HL-60 (cell line): Measurements from ENCODE around the gene RPAP2.

ENCODE experiments used
- GABPA ChIP-seq: IDR thresholded peaks from 2 replicates; pipeline ENCODE4 v1.6.1; 2012; ENCODE audit warnings: low read depth
- POLR2AphosphoS5 ChIP-seq: IDR thresholded peaks from 2 replicates; pipeline ENCODE4 v1.6.1; 2012; ENCODE audit warnings: low read depth
- REST ChIP-seq: IDR thresholded peaks from 2 replicates; pipeline ENCODE4 v1.6.1; 2012; ENCODE audit warnings: low read depth; ENCODE audit not compliant: insufficient replicate concordance
- SPI1 ChIP-seq: IDR thresholded peaks from 2 replicates; pipeline ENCODE4 v1.6.1; 2012; ENCODE audit warnings: low read depth, mild to moderate bottlenecking, borderline replicate concordance
- TF ChIP-seq, protein P1 (sequence below): IDR thresholded peaks from one replicate; pipeline ENCODE4 v1.5.1; 2011; ENCODE audit warnings: low read length, control low read depth, inconsistent platforms; ENCODE audit not compliant: insufficient read depth

DNA sequence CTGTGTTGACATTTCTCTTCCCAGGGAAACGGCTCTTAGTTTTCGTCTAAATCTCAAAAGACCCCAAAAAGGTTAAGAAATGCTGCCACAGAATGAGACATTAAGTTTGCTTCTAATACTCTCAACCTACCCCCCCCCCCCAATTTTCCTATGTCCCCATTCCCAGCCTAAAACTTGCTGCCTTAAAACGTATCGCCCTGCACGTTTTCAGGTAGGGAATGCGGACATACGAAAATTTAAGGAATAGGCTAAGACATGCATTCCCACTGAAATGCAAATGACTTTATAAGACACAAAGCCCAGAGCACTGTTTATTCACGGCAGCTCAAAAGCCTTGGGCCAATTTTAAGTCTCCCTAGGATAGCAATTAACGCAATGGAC is 142.4 kb downstream of the RPAP2 start:
- TF ChIP-seq POLR2AphosphoS5 (no peak), REST (no peak), SPI1 (no peak), GABPA (no peak)
- TF ChIP-seq, protein P1, sequence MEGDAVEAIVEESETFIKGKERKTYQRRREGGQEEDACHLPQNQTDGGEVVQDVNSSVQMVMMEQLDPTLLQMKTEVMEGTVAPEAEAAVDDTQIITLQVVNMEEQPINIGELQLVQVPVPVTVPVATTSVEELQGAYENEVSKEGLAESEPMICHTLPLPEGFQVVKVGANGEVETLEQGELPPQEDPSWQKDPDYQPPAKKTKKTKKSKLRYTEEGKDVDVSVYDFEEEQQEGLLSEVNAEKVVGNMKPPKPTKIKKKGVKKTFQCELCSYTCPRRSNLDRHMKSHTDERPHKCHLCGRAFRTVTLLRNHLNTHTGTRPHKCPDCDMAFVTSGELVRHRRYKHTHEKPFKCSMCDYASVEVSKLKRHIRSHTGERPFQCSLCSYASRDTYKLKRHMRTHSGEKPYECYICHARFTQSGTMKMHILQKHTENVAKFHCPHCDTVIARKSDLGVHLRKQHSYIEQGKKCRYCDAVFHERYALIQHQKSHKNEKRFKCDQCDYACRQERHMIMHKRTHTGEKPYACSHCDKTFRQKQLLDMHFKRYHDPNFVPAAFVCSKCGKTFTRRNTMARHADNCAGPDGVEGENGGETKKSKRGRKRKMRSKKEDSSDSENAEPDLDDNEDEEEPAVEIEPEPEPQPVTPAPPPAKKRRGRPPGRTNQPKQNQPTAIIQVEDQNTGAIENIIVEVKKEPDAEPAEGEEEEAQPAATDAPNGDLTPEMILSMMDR: no peak
